Mesendoderm (in vitro differentiated cells): Measurements from ENCODE around the gene AMH.

Experiments used
- DNase-seq: peaks from one replicate; pipeline ENCODE4 v3.0.0; 2013
- H2AK5ac ChIP-seq: 2 replicates; pipeline ENCODE4 v1.6.1; 2013; ENCODE audit warnings: low read length, inconsistent platforms
- H2BK120ac ChIP-seq: 2 replicates; pipeline ENCODE4 v1.6.1; 2013; ENCODE audit warnings: low read depth, mild to moderate bottlenecking, low read length, moderate library complexity, mixed read lengths
- H2BK15ac ChIP-seq: replicated peaks from 2 replicates; pipeline ENCODE4 v1.6.1; 2013; ENCODE audit warnings: low read depth, mild to moderate bottlenecking, moderate library complexity
- H2BK5ac ChIP-seq: 2 replicates; pipeline ENCODE4 v1.6.1; 2013; ENCODE audit warnings: low read length, inconsistent platforms
- H3K18ac ChIP-seq: 2 replicates; pipeline ENCODE4 v1.6.1; 2013; ENCODE audit warnings: mild to moderate bottlenecking, low read length, mixed read lengths
- H3K23ac ChIP-seq: one replicate; pipeline ENCODE4 v1.6.1; 2013; ENCODE audit warnings: low read length
- H3K27ac ChIP-seq: 2 replicates; pipeline ENCODE4 v1.5.1; 2013; ENCODE audit warnings: low read depth, mild to moderate bottlenecking, inconsistent platforms, low read length, moderate library complexity
- H3K27me3 ChIP-seq: 2 replicates; pipeline ENCODE4 v1.6.1; 2013; ENCODE audit warnings: low read length, control low read depth, mild to moderate bottlenecking, inconsistent platforms; ENCODE audit not compliant: insufficient read depth, poor library complexity
- H3K36me3 ChIP-seq: 2 replicates; pipeline ENCODE4 v1.6.1; 2013; ENCODE audit warnings: low read length, inconsistent platforms; ENCODE audit not compliant: control insufficient read depth, insufficient read depth
- H3K4ac ChIP-seq: one replicate; pipeline ENCODE4 v1.6.1; 2013; ENCODE audit warnings: low read depth, mild to moderate bottlenecking, low read length, moderate library complexity
- H3K4me1 ChIP-seq: 2 replicates; pipeline ENCODE4 v1.6.1; 2013; ENCODE audit warnings: low read depth, low read length, inconsistent platforms; ENCODE audit not compliant: control insufficient read depth
- H3K4me2 ChIP-seq: 2 replicates; pipeline ENCODE4 v1.6.1; 2013; ENCODE audit warnings: low read length
- H3K4me3 ChIP-seq: 2 replicates; pipeline ENCODE4 v1.5.1; 2013; ENCODE audit warnings: mild to moderate bottlenecking, low read length
- H3K56ac ChIP-seq: one replicate; pipeline ENCODE4 v1.6.1; 2013; ENCODE audit warnings: low read length
- H3K79me1 ChIP-seq: 2 replicates; pipeline ENCODE4 v1.6.1; 2013; ENCODE audit warnings: low read length, inconsistent platforms
- H3K79me2 ChIP-seq: 2 replicates; pipeline ENCODE4 v1.6.1; 2013; ENCODE audit warnings: mild to moderate bottlenecking, low read length; ENCODE audit not compliant: control insufficient read depth, insufficient read depth
- H3K9ac ChIP-seq: 2 replicates; pipeline ENCODE4 v1.6.1; 2013; ENCODE audit warnings: low read length, inconsistent platforms
- H4K5ac ChIP-seq: one replicate; pipeline ENCODE4 v1.6.1; 2013; ENCODE audit warnings: low read length
- H4K8ac ChIP-seq: one replicate; pipeline ENCODE4 v1.6.1; 2013; ENCODE audit warnings: low read depth, mild to moderate bottlenecking, control low read depth, low read length, moderate library complexity
- WGBS: extraction: QIAGEN DNeasy Blood & Tissue Kit; methylation state at CpG from one replicate; pipeline ENCODE4 v1.1.7; 2013; ENCODE audit warnings: low lambda C conversion rate, missing lambda C conversion rate; ENCODE audit not compliant: insufficient coverage; ENCODE audit errors: extremely low coverage; 5-methylcytosine and 5-hydroxymethylcytosine counted together

The AMH gene

GRCh38 chr19:2216361-2217225 lies 32.5 kb upstream of the AMH start:
- H2BK5ac ChIP-seq: no peak overlapping the region
- H3K56ac ChIP-seq: no peak overlapping the region
- H4K8ac ChIP-seq: no peak overlapping the region
- no peak overlapping the region for H3K4me2 ChIP-seq
- no peak overlapping the region for H3K27ac ChIP-seq
- no peak overlapping the region for H3K9ac ChIP-seq
- H3K27me3 ChIP-seq: no peaks in the 10 kb centered on the region
- DNase-seq: no peak
- no peaks in the 10 kb centered on the region for H3K79me1 ChIP-seq
- H2BK120ac ChIP-seq: no peak overlapping the region
- H2AK5ac ChIP-seq: no peak overlapping the region
- no CpG with 5 or more reads among the region's 43 CpGs for WGBS
- H3K23ac ChIP-seq: no peak overlapping the region
- H3K4ac ChIP-seq: no peak overlapping the region
- no peak overlapping the region for H4K5ac ChIP-seq
- H3K4me3 ChIP-seq: no peak overlapping the region
- H3K18ac ChIP-seq: no peak overlapping the region
- H3K4me1 ChIP-seq: no peaks in the 10 kb centered on the region
- H3K79me2 ChIP-seq: no peaks in the 10 kb centered on the region
- no peak overlapping the region for H2BK15ac ChIP-seq
- H3K36me3 ChIP-seq: peaks cover 11% of the 10 kb centered on the region

GRCh38 chr19:2217591-2217990 lies 31.5 kb upstream of the AMH start:
- Histone ChIP-seq H2BK5ac (no peak overlapping the region), H3K4me1 (no peaks in the 10 kb centered on the region), H4K8ac (no peak overlapping the region), H3K56ac (no peak overlapping the region), H2AK5ac (no peak overlapping the region), H2BK15ac (no peak overlapping the region), H2BK120ac (no peak overlapping the region), H3K36me3 (peaks cover 8% of the 10 kb centered on the region), H3K79me1 (no peaks in the 10 kb centered on the region), H3K4me3 (no peak overlapping the region), H3K4ac (no peak overlapping the region), H3K4me2 (no peak overlapping the region), H3K27ac (no peak overlapping the region), H3K23ac (no peak overlapping the region), H3K27me3 (no peaks in the 10 kb centered on the region), H3K18ac (no peak overlapping the region), H3K79me2 (no peaks in the 10 kb centered on the region), H4K5ac (no peak overlapping the region), H3K9ac (no peak overlapping the region)
- no peak for DNase-seq
- no CpG with 5 or more reads among the region's 22 CpGs for WGBS

- H3K4me3 ChIP-seq: no peak overlapping the region
- DNase-seq: no peak
- H3K27ac ChIP-seq: no peak overlapping the region
- H3K79me2 ChIP-seq: no peaks in the 10 kb centered on the region
- H3K4ac ChIP-seq: no peak overlapping the region
- no peak overlapping the region for H3K18ac ChIP-seq
- H3K23ac ChIP-seq: no peak overlapping the region
- H3K4me1 ChIP-seq: no peaks in the 10 kb centered on the region
- H2BK15ac ChIP-seq: no peak overlapping the region
- H4K8ac ChIP-seq: no peak overlapping the region
- no peak overlapping the region for H3K56ac ChIP-seq
- H3K9ac ChIP-seq: no peak overlapping the region
- H3K36me3 ChIP-seq: peaks cover 8% of the 10 kb centered on the region
- no peak overlapping the region for H4K5ac ChIP-seq
- H3K4me2 ChIP-seq: no peak overlapping the region
- no peaks in the 10 kb centered on the region for H3K79me1 ChIP-seq
- H2BK5ac ChIP-seq: no peak overlapping the region
- no peak overlapping the region for H2AK5ac ChIP-seq
- no CpG with 5 or more reads among the region's 21 CpGs for WGBS
- H2BK120ac ChIP-seq: no peak overlapping the region
- H3K27me3 ChIP-seq: no peaks in the 10 kb centered on the region
Measured at GRCh38 chr19:2219726-2220125, 29.4 kb upstream of the AMH start.

DNA sequence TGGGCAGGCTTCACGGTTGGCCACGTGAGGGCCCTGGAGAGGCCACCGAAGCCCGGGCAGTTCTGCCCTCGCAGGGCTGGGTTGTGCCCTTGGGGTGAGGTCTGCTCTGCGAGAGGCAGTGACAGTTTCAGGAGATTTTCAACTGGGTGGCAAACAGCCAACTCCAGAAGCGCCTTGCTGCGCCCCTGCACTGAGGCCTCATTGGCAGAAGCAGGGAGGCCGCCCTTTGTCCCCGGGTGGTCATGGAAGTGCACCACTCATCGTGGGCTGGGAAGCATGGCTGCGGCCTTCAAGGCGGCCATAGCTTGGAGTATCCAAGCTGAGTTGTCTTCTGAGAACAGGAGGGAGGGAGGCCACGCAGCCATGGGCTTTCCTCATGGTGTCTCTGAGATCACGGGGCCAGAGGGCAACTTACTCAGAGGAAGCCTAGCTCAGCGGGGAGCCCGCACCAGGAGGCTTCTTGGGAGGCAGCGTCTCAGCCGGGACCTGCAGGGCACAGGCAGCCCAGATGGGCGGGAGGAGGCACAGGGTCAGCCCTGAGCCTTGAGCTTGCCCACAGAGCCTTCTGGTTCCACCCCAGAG lies 27.8 kb upstream of the AMH start:
- DNase-seq: no peak
- H3K4me3 ChIP-seq: no peak overlapping the region
- H3K4me2 ChIP-seq: no peak overlapping the region
- no peak overlapping the region for H2BK5ac ChIP-seq
- no peak overlapping the region for H3K27ac ChIP-seq
- no peak overlapping the region for H4K5ac ChIP-seq
- H3K23ac ChIP-seq: no peak overlapping the region
- H3K18ac ChIP-seq: no peak overlapping the region
- H3K27me3 ChIP-seq: no peaks in the 10 kb centered on the region
- WGBS: no CpG with 5 or more reads among the region's 20 CpGs
- no peak overlapping the region for H3K56ac ChIP-seq
- peaks cover 8% of the 10 kb centered on the region for H3K36me3 ChIP-seq
- no peak overlapping the region for H2AK5ac ChIP-seq
- H3K4me1 ChIP-seq: no peaks in the 10 kb centered on the region
- H2BK15ac ChIP-seq: no peak overlapping the region
- H3K79me1 ChIP-seq: no peaks in the 10 kb centered on the region
- H2BK120ac ChIP-seq: no peak overlapping the region
- no peak overlapping the region for H4K8ac ChIP-seq
- H3K79me2 ChIP-seq: no peaks in the 10 kb centered on the region
- no peak overlapping the region for H3K4ac ChIP-seq
- H3K9ac ChIP-seq: no peak overlapping the region

GRCh38 chr19:2221918-2222317 lies 27.2 kb upstream of the AMH start:
- no peak overlapping the region for H4K8ac ChIP-seq
- no peak overlapping the region for H3K56ac ChIP-seq
- no peak overlapping the region for H3K9ac ChIP-seq
- no peaks in the 10 kb centered on the region for H3K79me1 ChIP-seq
- no peak overlapping the region for H4K5ac ChIP-seq
- no peak overlapping the region for H3K4me2 ChIP-seq
- H3K4ac ChIP-seq: no peak overlapping the region
- no peak overlapping the region for H2BK15ac ChIP-seq
- H3K4me3 ChIP-seq: no peak overlapping the region
- no peak overlapping the region for H2AK5ac ChIP-seq
- H3K4me1 ChIP-seq: no peaks in the 10 kb centered on the region
- H2BK120ac ChIP-seq: no peak overlapping the region
- no peak overlapping the region for H2BK5ac ChIP-seq
- DNase-seq: no peak
- H3K18ac ChIP-seq: no peak overlapping the region
- peaks cover 7% of the 10 kb centered on the region for H3K36me3 ChIP-seq
- no peak overlapping the region for H3K23ac ChIP-seq
- no peaks in the 10 kb centered on the region for H3K79me2 ChIP-seq
- WGBS: no CpG with 5 or more reads among the region's 20 CpGs
- H3K27me3 ChIP-seq: no peaks in the 10 kb centered on the region
- no peak overlapping the region for H3K27ac ChIP-seq
